Measurements from ENCODE around the gene CCRL2.

CCRL2 gene, protein sequence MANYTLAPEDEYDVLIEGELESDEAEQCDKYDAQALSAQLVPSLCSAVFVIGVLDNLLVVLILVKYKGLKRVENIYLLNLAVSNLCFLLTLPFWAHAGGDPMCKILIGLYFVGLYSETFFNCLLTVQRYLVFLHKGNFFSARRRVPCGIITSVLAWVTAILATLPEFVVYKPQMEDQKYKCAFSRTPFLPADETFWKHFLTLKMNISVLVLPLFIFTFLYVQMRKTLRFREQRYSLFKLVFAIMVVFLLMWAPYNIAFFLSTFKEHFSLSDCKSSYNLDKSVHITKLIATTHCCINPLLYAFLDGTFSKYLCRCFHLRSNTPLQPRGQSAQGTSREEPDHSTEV

DNA sequence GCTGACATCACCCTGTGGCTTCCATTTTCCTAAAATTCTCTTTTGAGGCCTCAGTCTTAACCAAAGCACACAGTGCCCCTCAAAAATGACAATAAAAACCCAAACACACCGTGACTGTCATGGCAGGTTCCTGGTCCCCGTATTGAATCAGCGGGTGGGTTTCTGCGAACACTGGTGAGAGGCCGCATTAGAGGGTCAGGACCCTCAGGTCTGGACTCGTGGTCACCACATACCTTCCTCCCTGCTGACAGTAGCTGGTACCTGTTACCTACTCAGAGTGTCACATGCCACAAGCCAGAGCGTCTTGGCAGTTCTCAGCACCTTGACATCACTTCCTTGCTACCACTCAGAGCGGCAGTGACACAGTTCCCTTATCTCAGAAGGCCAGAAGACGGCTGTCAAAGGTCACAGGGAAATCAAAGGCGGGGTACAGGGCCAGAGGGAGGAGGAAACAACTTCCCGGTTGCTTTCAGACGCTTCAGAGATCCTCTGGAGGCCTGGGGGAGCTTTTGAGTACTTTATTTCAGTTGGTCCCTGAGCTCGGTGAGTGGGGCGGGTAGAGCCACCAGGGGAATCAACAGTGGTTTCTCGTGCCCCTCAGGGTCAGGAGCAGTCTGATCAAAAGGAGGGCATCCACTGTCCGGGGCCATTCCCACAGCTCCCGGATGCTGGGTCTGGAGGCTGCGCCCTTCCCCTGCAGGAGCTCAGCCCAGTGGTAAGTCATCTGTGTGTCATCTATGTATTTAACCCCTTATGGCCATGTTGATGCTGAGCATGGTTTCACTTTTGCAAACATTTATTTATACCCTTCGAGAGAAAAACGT lies at the start of gene CCRL2, which contains the start of gene CCR5AS:
Gene CCRL2, plus strand, starts transcription at position 472 of the 824 bp plus-strand sequence. CDS start 821 bp downstream, outside the sequence.
Gene CCR5AS, minus strand, starts transcription at position 279 of the 824 bp plus-strand sequence.
- peak; percentile 55 for DNase-seq
- TF ChIP-seq, protein P1, sequence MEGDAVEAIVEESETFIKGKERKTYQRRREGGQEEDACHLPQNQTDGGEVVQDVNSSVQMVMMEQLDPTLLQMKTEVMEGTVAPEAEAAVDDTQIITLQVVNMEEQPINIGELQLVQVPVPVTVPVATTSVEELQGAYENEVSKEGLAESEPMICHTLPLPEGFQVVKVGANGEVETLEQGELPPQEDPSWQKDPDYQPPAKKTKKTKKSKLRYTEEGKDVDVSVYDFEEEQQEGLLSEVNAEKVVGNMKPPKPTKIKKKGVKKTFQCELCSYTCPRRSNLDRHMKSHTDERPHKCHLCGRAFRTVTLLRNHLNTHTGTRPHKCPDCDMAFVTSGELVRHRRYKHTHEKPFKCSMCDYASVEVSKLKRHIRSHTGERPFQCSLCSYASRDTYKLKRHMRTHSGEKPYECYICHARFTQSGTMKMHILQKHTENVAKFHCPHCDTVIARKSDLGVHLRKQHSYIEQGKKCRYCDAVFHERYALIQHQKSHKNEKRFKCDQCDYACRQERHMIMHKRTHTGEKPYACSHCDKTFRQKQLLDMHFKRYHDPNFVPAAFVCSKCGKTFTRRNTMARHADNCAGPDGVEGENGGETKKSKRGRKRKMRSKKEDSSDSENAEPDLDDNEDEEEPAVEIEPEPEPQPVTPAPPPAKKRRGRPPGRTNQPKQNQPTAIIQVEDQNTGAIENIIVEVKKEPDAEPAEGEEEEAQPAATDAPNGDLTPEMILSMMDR (IDR thresholded peaks at IDR 0.05; ENCODE audit: low read depth, low read length, missing control alignments): no peak
- Histone ChIP-seq H3K36me3 (replicated peaks) (no peaks in the 10 kb centered on the region), H3K27me3 (replicated peaks) (no peaks in the 10 kb centered on the region), H3K4me3 (ENCODE audit: low read depth, low read length) (peak within 1 kb of the TSS; percentile 34), H3K27ac (peak within 1 kb of the TSS; percentile 53)
- in situ Hi-C loops (cut with HindIII; ENCODE audit: low pct_ligation_motif_present, low sequenced_read_pairs): no loop called here

DNA sequence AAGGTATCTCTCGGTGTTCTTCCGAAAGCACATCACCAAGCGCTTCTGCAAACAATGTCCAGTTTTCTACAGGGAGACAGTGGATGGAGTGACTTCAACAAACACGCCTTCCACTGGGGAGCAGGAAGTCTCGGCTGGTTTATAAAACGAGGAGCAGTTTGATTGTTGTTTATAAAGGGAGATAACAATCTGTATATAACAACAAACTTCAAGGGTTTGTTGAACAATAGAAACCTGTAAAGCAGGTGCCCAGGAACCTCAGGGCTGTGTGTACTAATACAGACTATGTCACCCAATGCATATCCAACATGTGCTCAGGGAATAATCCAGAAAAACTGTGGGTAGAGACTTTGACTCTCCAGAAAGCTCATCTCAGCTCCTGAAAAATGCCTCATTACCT lies 48.6 kb upstream of the CCRL2 start:
- Histone ChIP-seq H3K36me3 (replicated peaks) (no peaks in the 10 kb centered on the region), H3K27me3 (replicated peaks) (peaks cover 12% of the 10 kb centered on the region), H3K4me3 (ENCODE audit: low read depth, low read length) (no peak overlapping the region), H3K27ac (no peak overlapping the region)
- TF ChIP-seq, protein P1 (IDR thresholded peaks at IDR 0.05; ENCODE audit: low read depth, low read length, missing control alignments): no peak
- in situ Hi-C loops (cut with HindIII; ENCODE audit: low pct_ligation_motif_present, low sequenced_read_pairs): no loop called here
- DNase-seq: no peak

DNA sequence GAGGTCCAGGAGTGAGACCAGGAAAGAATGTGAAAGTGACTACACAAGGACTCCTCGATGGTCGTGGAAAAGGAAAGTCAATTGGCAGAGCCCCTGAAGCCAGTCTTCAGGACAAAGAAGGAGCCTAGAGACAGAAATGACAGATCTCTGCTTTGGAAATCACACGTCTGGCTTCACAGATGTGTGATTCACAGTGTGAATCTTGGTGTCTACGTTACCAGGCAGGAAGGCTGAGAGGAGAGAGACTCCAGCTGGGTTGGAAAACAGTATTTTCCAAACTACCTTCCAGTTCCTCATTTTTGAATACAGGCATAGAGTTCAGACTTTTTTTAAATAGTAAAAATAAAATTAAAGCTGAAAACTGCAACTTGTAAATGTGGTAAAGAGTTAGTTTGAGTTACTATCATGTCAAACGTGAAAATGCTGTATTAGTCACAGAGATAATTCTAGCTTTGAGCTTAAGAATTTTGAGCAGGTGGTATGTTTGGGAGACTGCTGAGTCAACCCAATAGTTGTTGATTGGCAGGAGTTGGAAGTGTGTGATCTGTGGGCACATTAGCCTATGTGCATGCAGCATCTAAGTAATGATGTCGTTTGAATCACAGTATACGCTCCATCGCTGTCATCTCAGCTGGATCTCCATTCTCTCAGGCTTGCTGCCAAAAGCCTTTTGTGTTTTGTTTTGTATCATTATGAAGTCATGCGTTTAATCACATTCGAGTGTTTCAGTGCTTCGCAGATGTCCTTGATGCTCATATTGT lies 47.1 kb upstream of the CCRL2 start:
- TF ChIP-seq, protein P1 (IDR thresholded peaks at IDR 0.05; ENCODE audit: low read depth, low read length, missing control alignments): no peak
- no peaks in the 10 kb centered on the region for H3K36me3 ChIP-seq (replicated peaks)
- H3K4me3 ChIP-seq (ENCODE audit: low read depth, low read length): no peak overlapping the region
- no peak overlapping the region for H3K27ac ChIP-seq
- in situ Hi-C loops (cut with HindIII; ENCODE audit: low pct_ligation_motif_present, low sequenced_read_pairs): no loop called here
- DNase-seq: no peak
- peaks cover 12% of the 10 kb centered on the region for H3K27me3 ChIP-seq (replicated peaks)

DNA sequence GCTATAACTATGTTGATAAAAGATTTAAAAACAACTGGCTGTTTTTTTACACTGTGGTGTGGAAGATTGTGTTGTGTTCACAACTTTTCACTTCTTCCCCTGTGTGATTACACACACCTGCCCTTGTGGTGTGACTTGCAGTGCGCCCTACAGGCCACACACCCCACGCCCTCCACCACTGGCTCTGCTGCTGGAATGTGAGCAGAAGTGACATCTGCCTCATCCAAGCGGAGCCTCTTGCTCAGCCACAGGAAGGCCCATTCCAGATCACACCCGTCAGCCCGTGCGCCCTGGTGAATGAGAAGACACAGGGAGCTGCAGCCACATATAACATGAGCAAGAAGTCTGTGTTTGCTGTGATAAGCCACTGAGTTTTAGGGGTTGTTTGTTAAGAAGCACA lies 46.2 kb upstream of the CCRL2 start:
- Histone ChIP-seq H3K27me3 (replicated peaks) (peaks cover 4% of the 10 kb centered on the region), H3K36me3 (replicated peaks) (no peaks in the 10 kb centered on the region), H3K27ac (no peak overlapping the region), H3K4me3 (ENCODE audit: low read depth, low read length) (no peak overlapping the region)
- TF ChIP-seq, protein P1 (IDR thresholded peaks at IDR 0.05; ENCODE audit: low read depth, low read length, missing control alignments): no peak
- in situ Hi-C loops (cut with HindIII; ENCODE audit: low pct_ligation_motif_present, low sequenced_read_pairs): no loop called here
- no peak for DNase-seq

DNA sequence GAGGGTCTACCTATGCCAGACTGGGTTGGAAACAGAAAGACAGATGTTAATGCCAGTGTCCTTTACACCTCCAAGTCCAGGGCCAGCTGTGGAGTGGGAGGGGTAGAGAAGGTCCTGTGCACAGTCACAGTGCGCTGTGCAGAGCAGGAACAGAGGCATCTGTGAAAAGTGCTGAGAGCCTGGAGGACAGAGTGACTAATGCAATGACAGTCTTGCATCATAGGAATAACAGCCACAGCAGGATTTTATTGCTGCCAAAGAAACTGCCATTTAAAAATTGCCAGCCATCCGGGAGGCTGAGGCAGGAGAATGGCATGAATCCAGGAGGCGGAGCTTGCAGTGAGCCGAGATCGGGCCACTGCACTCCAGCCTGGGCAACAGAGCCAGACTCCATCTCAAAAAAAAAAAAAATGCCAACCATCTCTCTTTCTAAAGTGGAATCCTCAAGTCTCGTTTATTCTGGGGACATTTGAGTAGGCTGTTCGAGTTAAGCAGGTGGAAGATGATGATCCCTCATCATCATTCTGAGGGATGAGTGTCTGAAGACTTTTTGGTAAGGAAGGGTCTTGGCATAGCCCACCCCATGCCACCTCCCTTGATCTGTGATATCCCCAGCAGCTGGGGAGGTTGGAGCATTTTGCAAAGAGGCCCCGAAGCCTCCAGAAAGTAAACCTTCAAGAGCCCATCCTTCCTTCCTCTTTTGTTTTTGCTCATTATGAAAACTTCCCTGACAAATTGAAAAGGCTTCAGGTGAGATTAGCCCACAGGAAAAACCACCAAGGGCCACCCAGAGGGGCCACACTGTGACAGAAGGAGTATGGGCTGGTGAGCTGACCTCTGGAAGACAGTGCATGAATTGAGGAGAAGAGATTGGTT lies 45.4 kb upstream of the CCRL2 start:
- no peak overlapping the region for H3K27ac ChIP-seq

More for the DNA sequence above, 45.4 kb upstream of the CCRL2 start:
- TF ChIP-seq, protein P1 (IDR thresholded peaks at IDR 0.05; ENCODE audit: low read depth, low read length, missing control alignments): no peak
- no peaks in the 10 kb centered on the region for H3K36me3 ChIP-seq (replicated peaks)
- H3K27me3 ChIP-seq (replicated peaks): peaks cover 5% of the 10 kb centered on the region
- H3K4me3 ChIP-seq (ENCODE audit: low read depth, low read length): no peak overlapping the region
- in situ Hi-C loops (cut with HindIII; ENCODE audit: low pct_ligation_motif_present, low sequenced_read_pairs): no loop called here
- DNase-seq: no peak
